ENCODE data around the gene CRB2. TPM values are rescaled to one million over a fixed set of nuclear protein-coding genes. Genes with fewer than 3 reads are reported as not detected.

Gene CRB2
- total RNA-seq, 1 donor from 2014 or later = not detected

DNA sequence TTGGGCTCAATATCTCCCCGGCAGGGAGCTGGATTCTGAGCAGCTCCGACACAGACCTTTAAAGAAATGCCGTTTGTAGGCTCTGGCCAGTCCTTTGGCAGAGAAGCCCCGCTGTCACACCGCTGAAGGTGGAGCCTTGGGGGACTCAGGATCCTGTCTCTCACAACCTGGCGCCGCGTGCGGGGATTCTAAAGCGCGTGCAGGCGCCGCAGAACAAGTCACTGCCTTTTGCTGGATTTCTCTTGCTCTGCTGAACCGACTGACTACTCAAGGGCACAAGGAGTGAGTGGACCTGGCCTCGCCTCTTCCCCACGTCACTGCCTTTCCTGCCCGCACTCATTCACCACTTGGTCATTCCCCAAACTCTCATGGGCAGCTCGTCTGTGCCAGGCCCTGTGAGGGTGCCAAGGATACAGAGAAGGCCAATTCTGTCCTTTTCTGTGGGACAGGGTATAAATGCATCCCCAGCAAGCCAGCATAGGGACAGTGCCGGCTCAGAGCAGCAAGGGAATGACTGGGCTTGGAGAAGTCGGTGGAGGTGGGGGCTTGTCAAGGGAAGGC lies 69.3 kb downstream of the CRB2 start:
- intact Hi-C loops (cut with micrococcal nuclease) = no loop called here
- Mint-ChIP-seq H3K4me3 (ENCODE audit: low read depth) (no peak overlapping the region), H3K27me3 (ENCODE audit: low read depth) (no peaks in the 10 kb centered on the region), H3K9me3 (no peaks in the 10 kb centered on the region), H3K36me3 (ENCODE audit: low read depth) (no peaks in the 10 kb centered on the region), H3K4me1 (ENCODE audit: low read depth) (no peaks in the 10 kb centered on the region), H3K27ac (no peak overlapping the region)
- no peak for DNase-seq (ENCODE audit: low spot score)

DNA sequence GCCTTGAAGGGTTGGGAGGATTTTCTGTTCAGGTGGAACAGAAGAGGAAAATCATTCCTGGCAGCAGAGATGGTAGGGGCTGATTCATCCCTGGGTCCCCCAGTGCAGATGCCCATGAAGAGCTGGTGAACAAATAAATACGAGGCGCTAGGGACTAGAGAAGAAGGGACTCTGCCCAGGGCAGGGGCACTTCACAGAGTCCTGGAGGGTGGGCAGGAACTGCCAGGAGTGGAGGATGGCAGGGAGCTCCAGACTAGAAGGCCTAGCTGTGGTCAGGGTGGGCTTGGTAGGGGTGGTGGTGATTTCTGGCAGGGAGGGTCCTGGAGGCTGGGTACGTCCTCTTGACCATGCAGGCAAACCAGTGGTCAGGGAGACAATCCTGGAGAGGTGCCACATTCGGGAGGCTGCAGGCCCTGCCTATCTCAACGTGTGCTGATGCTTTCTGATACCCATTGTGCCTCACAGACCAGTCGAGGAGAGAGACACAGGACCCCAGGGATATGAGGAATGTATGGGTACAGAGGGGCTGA lies 69.9 kb downstream of the CRB2 start:
- Mint-ChIP-seq H3K4me3 (ENCODE audit: low read depth) (no peak overlapping the region), H3K4me1 (ENCODE audit: low read depth) (no peaks in the 10 kb centered on the region), H3K9me3 (no peaks in the 10 kb centered on the region), H3K27ac (no peak overlapping the region), H3K36me3 (ENCODE audit: low read depth) (no peaks in the 10 kb centered on the region), H3K27me3 (ENCODE audit: low read depth) (no peaks in the 10 kb centered on the region)
- no peak for DNase-seq (ENCODE audit: low spot score)
- intact Hi-C loops (cut with micrococcal nuclease) = no loop called here

DNA sequence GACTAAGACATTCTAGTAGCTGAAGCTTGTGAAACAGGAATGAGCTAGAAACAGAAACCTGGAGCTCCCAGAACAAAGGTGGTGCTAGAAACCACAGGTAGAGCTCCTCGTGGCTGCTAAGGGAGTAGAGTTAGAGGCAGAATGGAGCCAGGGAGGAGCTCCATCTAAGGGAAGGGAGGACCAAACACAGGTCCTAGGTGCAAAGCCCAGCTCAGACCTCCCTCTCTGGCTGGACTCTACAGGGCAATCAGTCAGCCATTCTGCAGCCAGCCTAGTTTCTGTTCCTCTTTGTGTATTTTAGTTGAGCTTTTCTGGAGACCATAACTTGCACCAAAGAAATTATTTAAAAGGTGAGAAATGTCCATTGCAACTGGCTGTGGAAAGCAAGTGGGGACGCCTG lies 70.4 kb downstream of the CRB2 start:
- intact Hi-C loops (cut with micrococcal nuclease) = no loop called here
- Mint-ChIP-seq H3K27me3 (ENCODE audit: low read depth) (no peaks in the 10 kb centered on the region), H3K9me3 (no peaks in the 10 kb centered on the region), H3K4me1 (ENCODE audit: low read depth) (no peaks in the 10 kb centered on the region), H3K4me3 (ENCODE audit: low read depth) (no peak overlapping the region), H3K27ac (no peak overlapping the region), H3K36me3 (ENCODE audit: low read depth) (no peaks in the 10 kb centered on the region)
- DNase-seq (ENCODE audit: low spot score) = no peak

Other genes starting within 250 kb of the CRB2 start
- 19.9 and 20.6 TPM in 2 replicates for gene STRBP, start 87.6 kb upstream of the CRB2 start, total RNA-seq